Stimulated activated CD4-positive, alpha-beta T cell treated with anti-CD3 and anti-CD28 coated beads, Interleukin-15, amount 100 ng/mL, for 24 hours (primary cell): ENCODE results near the gene DCAF12.

Experiments
- DNase-seq: peaks from one replicate; pipeline ENCODE4 v3.0.0-alpha.2; 2020

Gene DCAF12

DNA sequence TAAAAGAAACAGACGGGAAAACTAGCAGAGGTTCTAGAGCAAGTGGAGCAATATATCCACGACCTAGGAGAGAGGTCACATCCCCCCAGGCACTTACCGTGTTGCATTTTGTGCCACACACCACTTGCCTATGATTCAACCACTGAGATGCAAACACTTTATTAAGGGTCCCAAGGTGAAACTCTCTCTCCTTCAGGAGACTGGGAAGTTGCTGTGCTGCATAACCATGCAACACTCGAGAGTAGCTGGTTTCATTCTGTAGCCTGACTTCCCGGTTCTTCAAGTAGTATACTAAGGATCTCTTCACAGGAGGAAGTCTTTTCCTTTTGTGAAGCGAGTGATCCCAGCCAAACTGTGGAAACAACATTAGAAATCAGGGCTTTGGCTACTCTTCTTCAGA is 1.6 kb downstream of the DCAF12 start:
- DNase-seq, result no peak

DNA sequence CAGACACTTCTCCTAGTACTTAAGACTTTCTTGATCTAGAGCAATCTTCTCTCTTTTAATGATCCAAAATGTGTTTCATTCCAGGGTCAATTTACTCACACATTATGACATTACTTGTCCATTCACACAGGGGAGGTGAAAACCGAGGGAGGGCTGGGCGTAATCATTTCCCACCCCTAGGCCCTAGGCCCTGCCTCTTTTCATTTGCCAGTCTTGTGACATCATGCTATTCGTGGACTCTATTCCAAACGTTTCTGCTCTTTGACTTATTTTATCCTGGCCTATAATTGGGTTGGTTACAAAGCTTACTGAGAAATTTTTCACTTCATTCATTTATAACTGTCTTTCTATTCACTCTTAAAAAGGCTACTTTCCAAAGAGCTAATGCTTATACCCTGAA is 2.4 kb downstream of the DCAF12 start:
- DNase-seq, result peak; percentile 19

DNA sequence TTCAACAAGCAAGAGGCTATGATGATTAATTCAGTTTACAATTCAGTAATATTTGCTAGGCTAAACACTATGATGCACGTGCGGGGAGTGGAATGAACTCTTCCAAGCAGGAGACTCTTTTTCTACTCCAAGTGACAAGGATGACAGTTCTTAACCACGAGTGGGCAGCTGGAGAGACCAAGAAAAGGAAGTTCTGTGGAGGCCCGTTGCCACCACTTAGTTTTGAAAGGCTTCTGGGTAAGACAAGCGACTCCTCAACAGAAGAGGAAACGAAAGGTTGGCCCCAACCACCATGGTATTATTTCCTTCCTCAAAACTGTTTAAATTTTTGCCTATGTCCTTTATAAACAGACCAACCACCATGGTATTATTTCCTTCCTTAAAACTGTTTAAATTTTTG is 2.8 kb downstream of the DCAF12 start:
- peak; percentile 24 for DNase-seq

DNA sequence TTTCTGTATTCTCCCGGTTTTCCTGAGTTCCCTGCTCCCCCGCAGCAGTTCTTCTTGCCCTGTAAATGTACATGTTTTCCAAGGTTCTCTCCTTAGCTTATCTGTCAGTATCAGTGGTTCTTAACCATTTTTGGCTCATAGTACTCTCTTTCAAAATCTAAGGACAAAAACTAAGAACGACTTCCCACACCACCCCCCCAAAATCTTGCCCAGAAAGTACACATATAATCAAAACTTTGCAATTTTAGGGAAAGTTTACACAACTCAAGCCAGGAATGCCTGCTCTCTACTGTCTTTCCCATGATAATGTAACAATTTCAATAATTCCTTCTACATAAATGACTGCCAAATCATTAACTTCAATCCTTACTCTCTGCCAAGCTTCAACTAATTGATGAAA is 4.5 kb downstream of the DCAF12 start:
- DNase-seq, result no peak

DNA sequence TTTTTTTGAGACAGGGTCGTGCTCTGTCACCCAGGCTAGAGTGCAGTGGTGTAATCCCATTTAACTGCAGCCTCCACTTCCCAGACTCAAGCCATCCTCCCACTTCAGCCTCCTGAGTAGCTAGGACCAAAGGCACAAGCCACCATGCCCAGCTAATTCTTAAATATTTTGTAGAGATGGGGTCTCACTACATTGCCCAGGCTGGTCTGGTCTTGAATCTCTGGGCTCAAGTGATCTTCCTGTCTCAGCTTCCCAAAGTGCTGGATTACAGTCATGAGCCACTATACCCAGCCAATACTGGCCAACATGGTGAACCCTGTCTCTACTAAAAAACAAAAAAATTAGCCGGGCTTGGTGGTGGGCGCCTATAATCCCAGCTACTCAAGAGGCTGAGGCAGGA is 6.8 kb downstream of the DCAF12 start:
- no peak for DNase-seq

DNA sequence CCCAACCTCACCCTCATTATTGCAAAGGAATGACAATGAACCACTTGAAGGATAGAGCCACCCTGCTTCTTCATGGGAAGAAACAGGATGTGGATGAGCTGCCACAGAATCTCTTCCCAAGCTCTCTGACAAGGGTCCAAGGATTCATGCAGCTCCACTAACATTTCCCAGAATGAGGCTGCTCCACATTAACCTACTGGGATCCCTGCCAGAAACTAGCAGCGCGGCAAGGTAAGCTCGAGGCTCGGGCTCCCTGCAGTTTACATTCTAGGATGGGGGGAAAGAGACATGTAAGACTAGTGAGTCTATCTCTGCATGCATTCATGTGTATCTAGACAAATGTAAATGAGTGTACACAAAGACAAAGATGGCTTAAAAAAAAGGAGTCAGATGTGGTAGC is 12.1 kb downstream of the DCAF12 start:
- no peak for DNase-seq

DNA sequence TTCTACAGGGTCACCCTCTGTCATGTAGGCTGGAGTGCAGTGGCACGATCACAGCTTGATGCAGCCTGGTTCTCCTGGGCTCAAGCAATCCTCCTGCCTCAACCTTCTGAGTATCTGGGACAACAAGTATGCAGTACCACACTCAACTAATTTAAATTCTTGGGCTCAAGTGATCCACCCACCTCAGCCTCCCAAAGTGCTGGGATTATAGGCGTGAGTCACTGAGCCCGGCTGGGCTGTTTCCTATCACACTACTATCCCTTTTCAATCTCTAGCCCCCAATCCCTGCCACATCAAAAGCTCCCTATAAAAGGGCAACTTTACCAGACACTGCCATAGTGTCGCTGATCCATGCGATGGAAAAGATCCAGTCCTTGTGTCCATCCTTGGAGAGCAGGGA is 20.4 kb downstream of the DCAF12 start:
- DNase-seq, result no peak

DNA sequence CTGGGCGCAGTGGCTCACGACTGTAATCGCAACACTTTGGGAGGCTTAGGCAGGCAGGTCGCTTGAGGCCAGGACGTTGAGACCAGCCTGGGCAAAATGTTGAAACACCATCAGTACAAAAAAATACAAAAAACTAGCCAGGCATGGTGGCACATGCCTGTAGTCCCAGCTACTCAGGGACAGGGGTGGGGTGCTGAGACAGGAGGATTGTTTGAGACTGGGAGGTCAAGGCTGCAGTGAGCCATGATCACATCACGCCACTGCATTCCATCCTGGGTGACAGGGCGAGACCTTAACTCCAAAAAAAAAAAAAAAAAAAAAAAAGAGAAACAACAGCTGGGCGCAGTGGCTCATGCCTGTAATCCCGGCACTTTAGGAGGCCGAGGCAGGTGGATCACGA is 23.7 kb downstream of the DCAF12 start:
- no peak for DNase-seq

DNA sequence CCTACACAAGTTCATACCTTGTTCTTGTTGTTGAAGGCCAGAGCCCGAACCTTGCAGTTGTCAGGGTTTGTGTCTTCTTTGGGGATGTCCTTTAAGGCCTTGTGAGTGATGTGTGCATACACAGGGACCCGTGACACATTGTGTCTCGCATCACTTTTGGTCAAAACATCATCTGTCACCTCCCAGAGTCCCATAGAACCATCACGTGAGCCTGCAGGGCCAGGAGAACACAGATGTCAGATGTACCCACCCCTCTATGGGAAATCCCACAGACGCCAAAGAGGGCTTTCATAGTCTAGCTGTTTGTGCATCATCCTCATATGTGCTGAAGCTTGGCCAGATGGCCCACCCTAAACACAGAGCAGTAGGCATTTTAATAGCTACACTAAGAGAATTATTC is 28.2 kb downstream of the DCAF12 start:
- DNase-seq, result no peak

DNA sequence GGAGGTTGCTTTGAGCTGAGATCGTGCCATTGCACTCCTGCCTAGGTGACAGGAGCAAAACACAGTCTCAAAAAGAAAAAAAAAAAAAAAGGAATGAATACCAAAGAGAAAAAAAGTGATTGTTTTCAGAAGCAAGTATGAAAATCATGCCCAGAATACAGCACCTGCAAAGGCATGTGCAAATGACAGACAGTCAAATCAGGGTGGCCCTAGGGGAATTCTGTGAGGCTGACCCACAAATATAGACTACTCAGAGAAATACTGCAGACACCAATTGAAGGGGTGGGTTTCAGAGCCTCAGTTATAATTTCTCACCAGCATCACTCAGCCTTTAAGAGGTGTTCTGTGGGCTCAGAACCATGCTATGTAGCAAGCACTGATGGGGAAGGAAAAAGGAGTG is 28.6 kb downstream of the DCAF12 start:
- no peak for DNase-seq

DNA sequence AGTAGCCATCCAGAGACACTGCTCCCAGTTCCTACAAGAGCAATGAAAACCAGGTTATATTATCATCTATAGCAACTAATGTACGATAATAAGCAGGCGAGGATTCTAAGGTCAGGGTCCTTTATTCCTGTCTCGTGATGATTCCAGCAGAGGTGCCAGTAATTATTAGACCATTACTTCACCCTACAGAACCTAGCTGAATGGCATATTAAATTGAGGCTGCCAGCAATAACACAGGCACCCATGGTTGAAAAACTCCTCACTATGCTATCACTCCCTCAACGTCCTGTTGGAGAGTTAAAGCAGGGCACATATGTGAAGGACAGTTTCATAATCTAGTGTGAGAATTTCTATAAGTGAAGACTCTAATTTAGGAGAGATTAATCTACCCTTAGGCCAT is 29.7 kb downstream of the DCAF12 start:
- DNase-seq, result no peak

DNA sequence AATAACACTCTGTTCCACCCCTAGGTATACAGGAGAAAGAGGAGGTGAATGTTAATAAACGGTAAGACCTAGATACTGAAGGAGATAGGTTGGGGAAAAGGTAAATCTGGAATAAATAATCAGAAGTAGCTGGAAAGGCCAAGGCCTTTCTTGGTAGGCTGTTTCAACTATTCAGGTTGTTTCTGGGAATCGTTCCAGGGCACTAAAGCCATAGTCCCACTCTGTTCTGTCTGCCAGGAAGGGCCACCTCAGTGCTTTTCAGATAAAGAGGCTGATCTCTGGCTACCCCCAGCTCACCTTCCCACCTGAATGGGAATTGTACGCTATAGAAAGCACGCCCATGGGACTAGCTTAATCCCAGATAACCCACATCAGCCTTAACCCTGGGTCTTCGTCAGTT is 32.9 kb downstream of the DCAF12 start:
- DNase-seq, result no peak

DNA sequence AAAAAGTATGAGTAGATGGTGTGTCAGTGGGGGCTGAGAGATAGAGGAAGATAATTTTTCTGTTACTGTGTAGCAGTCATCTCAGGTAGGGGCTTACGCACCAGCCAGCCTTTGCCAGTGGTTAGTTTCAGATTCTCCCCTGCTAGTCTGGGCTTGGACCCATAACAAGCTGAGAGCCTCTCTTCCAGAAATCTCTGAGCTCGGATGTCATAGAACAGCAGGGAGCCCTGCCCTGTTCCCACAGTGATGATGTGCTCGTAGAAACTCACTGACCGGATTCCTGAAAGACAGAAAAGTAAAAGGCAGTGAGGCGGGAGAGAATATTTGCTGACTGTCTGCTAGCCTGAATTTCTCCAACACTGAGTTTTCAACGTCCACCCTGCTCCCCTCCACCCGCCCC is 37.2 kb downstream of the DCAF12 start:
- DNase-seq, result no peak

DNA sequence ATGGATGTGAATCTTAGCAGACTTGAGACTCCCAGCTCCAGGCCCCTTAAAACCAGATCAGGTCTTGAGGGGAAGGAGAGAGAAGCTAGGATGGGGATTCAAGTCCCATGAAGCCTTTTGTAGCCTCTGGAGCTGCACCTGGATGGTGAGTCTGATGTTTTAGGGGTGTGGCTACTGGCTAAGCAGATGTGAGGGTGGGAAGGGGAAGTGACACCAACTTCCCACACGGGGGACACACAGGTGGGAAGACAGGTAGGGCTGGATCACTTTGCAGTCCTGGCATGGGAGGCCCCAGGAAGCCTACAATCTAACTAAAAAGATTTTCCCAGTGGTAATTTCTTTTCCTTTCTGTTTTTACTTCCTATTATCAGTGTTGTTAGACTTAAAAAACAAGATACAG is 39.1 kb downstream of the DCAF12 start:
- no peak for DNase-seq

DNA sequence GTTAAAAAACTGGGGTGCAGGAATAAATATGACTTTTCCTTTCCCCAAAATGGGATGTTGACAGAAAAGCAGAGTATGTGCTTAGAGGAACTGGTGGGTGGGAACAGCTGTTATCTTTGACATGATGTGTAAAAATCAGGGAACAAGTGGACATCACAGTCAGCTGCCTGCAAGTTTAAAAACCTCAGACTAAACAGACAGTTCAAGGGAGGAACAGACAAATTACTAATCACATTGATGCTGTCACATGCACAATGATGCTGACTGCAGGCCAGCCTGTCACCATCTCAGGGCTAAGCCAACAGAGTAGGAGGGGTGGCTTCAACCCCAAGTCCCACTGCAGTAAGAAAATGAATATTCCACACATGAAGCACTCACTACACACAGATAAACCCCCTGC is 39.6 kb downstream of the DCAF12 start:
- no peak for DNase-seq

DNA sequence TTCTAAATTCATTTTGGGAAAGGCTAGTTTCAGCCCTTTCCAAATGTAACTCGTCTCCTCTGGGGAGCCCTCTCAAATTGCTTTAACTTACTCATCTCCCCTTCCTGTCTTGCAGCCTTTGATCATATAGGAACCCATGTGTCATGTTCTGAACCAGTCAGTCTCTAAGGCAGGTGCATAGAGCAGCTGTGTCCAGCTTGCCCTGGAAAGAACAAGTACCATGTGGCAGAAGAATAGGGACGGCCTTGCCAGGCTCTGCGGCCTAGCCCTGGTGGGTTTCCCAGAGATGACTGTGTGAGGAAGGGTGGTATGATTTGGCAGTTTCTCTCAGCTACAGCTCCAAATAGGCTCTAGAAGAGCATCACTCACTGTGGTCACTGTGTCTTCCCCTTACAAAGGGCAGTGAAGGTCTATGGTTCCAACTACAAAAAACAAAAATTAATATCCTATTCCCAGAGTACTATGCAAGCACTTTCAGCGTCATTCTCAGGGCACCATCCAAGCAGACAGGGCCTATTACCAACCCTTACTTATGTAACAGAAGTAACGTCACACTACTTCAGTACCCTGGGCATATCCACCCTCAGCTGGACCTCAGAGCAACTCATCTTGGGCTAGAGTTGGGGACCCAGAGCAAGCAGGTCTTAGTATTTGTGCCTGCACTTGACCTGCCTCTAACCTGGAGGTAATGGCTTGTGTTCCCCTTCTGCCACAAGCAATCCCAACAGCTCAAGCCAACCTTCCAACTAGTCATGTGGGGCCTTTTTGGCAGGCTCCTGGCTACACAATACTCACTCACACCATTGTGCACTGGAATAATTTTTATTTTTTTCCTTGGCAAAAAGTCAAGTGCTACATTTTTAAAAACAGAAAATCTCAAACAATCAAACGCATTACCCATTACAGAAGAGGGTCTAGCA is 40.7 kb downstream of the DCAF12 start:
- peak; percentile 5 for DNase-seq

DNA sequence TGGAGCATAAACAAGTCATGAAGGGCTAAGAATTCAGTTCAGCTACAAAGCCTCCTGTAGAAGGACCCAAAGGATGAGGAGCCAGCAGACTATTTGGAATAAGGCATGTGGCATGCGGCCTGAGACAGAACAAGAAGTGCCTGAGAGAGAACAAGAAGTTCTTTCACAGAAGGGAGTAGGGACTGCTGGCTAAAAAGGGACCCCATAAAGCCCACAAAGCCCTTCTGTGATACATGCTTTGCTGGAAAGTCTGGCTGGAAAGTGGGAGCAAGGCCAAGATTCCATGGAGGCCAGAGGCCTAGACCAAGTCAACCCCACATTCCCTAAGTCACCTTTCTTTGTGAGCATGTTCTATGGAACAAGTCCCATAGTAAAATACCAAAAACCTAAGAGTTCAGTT is 41.9 kb downstream of the DCAF12 start:
- no peak for DNase-seq

DNA sequence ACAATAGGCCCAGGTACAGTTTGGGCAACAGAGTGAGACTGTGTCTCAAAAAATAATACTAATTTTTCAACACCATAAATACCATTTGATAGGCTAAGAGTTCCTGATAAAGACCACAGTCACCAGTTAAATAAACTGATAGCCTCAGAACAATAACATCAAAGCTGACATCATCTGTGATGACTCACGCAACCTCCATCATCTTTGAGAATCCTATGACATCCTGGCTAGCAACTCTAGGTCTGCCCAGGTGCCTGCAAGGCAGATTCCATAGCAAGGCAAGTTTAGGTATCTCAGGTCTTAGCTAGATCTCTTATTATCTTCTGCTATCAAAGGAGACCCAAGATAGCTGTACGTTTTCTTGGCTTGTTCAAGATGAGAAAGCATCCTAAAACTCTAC is 47.3 kb downstream of the DCAF12 start:
- DNase-seq, result no peak

DNA sequence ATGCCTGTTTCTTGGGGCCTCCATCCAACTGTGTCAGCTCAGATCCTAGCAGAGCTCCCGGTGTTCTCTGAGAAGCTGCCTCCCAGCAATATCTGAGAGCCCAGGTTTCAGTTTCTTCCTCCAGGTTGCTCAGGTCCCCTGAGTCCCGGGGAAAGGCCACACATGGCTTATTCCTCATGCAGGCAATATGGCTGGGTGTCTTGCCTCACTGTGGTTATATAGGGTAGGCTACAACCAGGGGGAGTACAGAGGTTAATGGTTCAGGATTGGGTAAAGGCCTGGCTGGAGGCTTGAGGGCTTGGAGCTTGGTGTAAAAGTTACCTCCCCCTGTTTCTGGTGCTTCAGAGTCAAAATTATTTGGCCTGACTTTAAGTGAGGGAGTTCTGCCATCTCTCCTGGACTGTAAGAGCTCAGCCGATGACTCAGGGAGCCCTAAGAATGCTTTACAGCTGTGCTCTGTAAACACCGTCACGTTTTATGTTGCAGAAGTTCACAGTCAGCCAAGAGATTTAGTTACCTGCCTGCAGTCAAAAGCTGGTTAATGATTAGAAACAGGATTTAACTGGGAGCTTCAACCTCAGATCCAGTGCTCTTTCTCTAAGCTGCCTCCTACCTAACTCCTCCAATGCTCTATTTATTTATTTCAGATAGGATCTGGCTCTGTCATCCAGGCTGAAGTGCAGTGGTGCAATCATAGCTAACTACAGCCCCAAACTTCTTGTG is 53.5 kb downstream of the DCAF12 start:
- no peak for DNase-seq

DNA sequence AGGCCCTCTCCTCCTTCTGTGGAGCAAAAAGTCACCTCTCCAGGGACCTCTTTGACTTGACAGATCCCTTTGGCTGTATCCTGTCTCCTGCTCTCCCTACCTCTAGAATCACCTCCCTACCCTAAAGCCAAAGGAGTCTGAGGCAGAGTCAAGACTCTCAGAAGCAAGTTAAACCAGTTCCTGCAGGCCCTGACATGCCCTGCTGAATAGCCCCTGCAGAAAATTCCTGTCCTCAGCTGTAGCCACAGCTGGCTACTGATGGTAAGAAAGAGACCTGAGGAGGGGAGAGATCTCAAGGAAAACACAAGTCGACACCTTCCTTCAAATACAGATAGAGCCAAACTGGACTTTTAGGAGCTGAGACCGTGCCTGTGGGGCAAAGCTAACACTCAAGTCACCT is 54.1 kb downstream of the DCAF12 start:
- no peak for DNase-seq

DNA sequence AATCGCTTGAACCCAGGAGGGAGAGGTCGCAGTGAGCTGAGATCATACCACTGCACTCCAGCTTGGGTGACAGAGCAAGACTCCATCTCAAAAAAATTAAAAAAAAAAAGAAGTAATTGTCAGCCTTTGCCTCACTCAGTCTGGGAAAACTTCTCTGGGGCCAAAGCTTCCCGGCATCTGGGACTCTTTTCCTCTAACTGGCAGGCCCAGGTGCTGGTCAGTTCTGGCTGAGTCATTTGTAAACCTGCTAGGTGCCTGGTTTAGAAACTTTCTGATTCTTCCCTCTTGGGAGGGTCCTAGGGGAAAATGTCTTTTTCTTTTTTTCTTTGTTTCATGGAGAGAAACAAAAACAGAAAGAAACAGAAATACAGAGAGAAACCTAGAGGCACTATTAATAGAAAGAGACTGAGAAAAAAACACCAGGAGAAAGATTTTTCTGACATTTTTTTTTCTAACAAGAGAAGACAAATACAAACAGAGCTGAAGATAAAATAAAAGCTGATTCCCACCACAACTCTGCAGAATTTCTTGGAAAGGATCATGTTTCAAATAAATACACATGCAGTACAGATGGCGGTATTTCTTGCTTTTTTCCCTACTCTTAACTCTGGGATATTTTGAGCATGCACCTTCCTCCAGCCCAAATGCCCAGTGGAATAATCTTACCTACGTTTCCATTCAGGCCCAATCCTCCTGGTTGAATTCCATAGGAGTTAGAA is 55.7 kb downstream of the DCAF12 start:
- DNase-seq, result no peak

DNA sequence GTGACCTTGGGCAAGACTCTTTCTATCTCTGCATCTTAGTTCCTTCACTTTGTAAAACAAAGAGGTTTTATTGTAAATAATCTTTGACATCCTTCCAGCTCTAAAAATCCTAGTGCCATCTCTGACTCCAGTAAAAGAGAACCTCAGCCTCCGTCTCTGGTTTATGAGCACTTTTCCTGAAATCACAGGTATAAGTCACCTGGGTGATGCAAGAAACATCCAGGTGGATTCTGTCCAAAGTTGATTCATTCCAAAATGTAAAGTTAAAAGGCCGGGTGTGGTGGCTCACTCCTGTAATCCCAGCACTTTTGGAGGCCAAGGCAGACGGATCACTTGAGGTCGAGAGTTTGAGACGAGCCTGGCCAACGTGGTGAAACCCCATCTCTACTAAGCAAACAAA is 56.7 kb downstream of the DCAF12 start:
- DNase-seq, result no peak

DNA sequence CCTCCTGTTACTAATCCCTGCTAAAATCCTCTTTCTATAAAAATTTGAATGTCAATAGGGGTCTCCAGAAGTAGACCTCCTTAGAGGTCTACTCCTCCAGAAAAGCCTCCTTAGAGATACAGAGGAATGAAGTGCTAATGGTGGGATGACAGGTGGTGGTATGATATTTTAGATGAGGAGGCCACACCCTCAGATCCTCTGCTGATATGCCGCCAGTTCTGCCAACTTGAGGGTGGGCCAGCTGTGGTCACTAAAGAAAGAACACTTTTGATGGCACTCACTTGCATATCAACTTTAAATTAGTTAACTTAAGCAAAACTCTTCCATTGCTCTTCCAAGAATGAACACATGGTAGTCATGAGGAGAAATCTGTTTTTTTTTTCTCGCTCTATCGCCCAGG is 61.0 kb downstream of the DCAF12 start:
- no peak for DNase-seq

DNA sequence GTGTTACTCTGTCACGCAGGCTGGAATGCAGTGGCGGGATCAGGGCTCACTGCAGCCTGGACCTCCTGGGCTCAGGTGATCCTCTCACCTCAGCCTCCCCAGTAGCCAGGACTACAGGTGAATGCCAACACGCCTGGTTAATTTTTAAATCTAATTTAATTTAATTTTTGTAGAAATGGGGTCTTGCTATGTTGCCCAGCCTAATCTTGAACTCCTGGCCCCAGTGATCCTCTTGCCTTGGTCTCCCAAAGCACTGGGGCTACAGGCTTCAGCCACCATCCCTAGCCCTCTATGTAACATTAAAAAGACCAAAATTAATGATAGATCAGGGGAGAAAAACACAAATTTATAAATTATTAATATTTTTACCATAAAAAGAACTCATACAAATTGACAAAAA is 66.5 kb downstream of the DCAF12 start:
- no peak for DNase-seq
